GM21737 (cell line): ENCODE results near the gene DCAF17.
A peak's percentile ranks its signal among the peaks of the same experiment; 100 is the strongest.
"Not testable (repeated sequence)": the region's sequence is repeated elsewhere in the genome, so short reads cannot be mapped to it uniquely, and the experiment has no call there.

ENCODE experiments used
- ATAC-seq: cut with Tn5 transposase; IDR thresholded peaks from one replicate; pipeline ENCODE4 v1.9.1; 2021; ENCODE audit warnings: mild to moderate bottlenecking, moderate library complexity; ENCODE audit not compliant: unreplicated experiment

DCAF17 gene

DNA sequence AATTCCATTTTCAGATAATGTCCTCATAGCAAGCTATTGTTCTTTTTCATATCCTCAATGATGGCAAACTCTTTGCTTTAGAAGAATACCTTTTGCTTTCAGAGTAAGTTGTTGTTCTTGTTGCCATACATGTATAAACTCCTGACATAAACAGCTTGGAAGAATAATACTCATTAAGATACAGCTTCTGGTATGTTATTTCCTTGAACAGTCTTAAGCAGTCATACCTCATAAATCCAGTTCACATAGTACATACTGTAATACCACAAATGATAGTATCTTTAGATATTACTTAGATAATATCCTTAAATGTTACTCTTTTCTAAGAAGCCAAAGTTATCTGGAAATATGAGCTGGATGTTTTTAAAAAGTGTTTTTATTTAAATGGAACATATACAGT lies 23.4 kb upstream of the DCAF17 start:
- no peak for ATAC-seq

DNA sequence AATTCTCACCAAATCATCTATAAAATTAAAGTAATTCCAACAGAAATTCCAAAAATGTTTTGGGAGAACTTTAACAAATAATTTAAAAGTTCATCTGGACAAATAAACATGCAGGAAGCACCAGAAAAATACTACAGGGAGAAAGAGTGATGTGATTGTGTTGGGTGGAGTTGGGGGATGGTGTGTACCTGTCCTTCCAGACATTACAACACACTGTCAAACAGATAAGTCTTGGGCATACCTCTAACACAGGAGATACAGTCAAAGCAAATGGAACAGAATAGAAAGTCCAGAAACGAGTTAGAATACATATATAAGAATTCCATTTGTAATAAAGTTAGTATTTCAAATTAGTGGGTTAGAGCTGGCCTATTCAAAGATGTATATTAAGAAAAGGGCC lies 22.8 kb upstream of the DCAF17 start:
- no peak for ATAC-seq

DNA sequence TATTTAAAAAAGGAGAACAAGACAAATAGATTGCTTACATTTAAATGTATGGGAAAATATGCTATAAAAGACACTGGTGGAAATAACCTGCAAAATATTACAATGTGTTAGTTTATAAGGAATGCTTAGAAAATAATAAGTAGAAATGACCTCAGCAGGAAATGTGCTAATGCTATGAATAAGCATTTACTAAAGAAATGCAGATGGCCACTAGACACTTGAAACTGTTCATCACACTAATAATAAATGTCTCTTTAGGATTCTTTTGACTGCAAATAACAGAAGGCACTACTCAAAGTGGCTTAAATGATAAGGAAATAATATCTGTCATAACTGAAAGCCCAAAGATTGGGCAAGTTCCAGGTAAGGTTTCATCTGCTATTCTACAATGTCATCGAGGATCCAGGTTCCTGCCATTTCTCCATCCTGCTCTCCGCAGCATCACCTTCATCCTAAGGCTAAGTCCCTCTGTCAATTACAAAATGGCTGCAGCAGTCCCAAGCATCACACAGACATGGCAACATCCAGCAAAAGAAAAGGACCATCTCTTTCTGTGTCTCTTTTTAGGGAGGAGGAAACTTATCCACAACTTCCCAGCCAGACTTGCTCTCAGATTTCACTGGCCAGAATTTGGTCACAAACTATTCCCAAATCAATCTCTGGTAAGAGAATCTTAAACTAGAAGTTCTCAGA lies 22.1 kb upstream of the DCAF17 start:
- ATAC-seq = no peak

DNA sequence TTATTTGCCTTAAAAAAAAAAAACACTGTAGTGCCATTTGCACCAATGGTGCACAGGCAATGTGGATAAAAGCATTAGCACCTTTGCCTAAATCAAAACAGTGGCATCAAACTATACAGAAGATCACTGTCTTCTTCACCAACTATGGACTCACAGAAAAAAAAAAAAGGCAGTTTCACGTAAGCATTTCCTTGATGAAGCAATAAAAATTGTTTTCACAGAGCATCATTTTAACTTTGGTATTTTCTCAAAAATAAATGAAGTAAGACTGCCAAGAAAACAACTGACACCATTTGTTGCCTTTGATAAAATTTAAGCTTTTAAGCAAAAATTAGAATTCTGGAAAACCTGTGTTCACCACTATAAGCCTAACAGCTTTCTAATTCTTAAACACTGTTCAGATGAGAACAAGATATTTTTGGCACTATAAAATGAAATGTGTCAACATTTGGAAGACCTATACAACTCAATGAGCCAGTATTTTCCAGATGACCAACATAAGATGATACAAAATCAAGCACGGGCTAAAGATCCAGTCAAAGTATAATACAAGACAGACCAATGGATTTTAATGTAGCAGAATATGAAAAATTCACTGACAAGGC lies 21.4 kb upstream of the DCAF17 start:
- no peak for ATAC-seq

GRCh38 chr2:171414645-171415044 lies 19.4 kb upstream of the DCAF17 start:
- ATAC-seq = not testable (repeated sequence)

DNA sequence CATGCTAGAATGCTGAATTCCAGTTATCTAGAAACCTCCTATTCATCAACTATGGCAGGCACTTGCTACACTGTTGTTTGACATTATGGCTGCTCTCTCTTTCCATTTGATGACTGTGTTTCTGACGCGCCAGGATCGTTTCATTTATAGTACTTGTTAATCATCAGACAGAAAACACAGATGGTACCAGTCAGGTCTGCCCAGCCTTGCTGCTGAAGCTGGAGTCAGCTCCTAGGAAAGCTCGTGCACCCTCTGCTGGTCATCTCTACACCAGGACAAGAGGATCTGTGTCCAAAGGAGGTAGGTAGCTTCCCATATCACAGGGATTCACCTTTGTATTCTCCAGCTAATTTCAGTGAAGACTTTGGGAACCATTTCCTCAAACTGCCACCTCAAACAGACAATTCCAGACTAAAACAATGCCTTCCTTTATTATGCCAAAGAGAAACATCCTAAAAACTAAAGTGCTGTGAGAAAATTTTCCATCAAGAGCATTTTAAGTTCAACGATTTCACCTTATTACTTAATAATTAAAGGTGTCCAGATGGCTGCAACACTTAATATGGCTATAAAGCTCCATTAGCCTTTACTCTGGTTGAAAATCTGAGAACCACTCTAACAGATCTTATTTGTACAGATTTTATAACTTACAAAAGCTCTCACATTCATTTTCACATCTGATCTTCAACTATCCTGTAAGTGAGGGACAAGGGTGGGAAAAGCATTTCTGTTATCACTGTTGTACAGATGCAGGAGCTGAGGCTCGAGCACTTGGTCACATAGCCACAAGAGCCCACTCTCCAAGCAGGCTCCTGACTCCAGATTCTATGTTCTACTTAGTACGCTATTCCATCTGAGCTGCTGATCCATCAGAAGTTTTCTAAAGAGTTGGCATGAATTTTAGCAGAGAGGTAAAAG lies 17.8 kb upstream of the DCAF17 start:
- ATAC-seq = peak; percentile 86

DNA sequence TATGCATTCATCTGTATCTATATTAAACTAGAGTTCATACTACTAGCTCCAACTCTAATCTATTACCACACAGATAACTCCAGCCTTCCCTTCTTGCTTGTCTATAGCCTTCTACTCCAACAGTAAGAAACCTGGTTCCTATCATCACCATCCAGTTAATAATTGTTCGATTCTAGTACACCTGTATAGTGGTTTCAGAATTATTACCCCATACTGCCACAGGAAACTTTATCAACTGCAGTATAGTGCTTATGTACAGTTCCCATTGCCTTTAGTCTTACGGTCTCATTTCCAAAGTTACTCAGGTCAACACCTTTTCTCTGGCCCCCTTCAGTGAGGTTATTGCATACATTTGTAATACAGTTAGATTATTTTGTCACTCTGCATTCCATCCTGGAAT lies 14.7 kb upstream of the DCAF17 start:
- ATAC-seq = no peak

DNA sequence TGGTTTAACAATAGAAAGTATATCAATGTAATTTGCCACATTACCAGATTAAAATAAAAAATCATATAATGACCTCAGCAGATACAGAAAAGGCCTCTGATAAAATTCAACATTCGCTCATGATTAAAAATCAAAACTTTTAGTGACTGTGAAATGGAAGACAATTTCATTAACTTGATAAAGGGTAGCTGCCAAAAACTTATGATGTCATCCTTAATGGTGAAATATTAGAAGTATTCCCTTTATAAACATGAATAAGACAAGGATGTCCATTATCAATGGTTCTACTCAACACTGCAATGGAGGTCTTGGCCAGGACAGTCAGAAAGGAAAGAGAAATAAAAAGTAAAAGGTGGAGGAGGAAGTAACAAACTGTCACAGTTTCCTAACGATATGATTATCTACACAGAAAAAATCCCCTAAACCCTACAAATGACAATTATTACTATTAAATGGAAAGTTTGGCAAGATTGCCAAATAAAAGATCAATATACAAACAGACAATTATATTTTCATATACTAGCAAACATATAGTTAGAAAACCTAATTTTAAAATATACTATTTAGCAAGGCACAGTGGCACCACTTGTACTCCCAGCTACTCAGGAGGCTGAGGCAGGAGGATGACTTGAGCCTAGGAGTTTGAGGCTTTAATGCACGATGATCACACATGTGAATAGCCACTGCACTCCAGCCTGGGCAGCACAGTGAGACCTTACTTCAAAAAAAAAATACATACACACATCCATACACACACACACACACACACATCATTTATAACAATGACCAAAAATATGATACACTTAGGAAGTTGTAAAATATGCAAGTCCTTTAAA lies 13.1 kb upstream of the DCAF17 start:
- no peak for ATAC-seq

- ATAC-seq = not testable (repeated sequence)
Measured at GRCh38 chr2:171422710-171423495, 11.1 kb upstream of the DCAF17 start.

GRCh38 chr2:171430516-171431410 lies 3.3 kb upstream of the DCAF17 start:
- no peak for ATAC-seq

DNA sequence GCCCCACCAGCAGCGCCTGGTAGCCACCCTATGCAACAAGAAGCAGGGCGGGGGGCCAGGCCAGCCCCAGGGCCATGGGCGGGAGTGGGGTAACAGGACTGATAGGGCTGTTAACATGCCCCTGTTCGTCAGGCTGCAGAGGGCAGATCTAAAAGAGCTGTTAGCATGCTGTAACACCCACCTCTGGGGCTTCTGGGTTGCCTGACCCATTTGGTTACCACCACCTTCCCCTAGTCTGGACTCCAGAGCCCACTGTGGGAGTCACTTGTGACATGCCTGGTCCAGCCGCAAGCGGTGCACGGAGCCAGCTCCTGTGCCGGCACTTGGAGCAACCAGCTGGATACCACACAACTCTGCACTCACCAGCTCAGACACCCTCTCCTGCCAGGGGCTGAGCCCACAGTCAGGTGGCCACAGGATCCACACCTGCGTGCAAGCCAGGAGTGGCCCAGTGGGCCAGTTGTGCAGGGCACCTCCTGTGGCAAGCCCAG lies 2.3 kb upstream of the DCAF17 start:
- no peak for ATAC-seq

DNA sequence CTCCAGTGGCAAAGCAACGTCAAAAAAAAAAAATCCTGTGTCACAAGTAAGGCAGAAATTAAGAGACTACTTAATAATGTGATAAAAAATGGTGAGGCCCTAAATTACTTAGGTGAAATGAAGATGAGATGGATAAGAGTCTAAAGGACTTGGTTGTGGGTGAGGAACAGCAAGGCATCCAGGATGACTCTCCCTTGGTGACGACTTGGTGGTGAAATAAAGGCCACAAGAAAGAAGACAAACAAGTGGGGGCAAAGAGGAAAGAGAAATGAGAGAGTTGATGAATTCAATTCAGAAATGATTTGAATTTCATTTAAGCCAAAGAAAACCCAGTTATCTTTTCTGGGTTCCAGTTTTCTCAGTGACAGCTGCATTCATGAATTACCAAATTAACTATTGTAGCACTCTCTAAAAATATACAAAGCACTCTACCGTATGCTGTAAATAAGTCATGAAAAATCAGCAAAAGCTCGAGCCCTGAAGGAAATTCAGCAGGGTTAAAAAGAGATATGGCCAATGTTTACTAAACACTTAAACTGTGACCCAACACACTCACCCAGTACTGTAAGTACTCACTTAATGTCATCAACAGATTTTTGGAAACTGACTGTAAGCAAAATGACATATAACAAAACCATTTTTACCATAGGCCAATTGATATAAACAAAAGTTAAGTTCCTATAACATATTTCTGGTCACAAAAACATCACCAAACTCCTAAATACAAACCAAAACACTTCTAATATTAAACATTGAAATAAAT lies 1.6 kb upstream of the DCAF17 start:
- ATAC-seq = no peak

- no peak for ATAC-seq
Measured at GRCh38 chr2:171432969-171433762, 860 bp upstream of the DCAF17 start.

GRCh38 chr2:171433763-171434012 lies 338 bp upstream of the DCAF17 start, which contains the start of gene METTL8:
METTL8 (minus strand) TSS chr2:171433990; CDS start chr2:171392185, 41,805 bp downstream.
- ATAC-seq = no peak

DNA sequence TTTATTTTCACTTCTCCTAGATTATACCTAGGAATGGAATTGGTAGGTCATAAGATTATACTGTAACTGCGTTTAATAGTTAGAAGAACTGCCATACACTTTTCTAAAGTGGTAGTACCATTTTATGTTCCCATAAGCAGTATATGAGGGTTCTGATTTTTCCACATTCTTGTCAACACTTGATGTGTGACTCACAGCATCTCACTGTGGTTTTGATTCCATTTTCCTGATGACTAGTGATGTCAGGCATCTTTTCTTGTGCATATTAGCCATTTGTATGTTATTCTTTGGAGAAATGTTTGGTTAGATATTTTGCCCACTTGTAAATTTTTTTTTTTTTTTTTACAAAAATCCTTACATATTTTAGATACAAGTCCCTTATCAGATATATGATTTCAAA lies 2.3 kb downstream of the DCAF17 start:
- no peak for ATAC-seq

GRCh38 chr2:171441470-171441869 lies 7.4 kb downstream of the DCAF17 start:
- no peak for ATAC-seq

- no peak for ATAC-seq
Measured at GRCh38 chr2:171447675-171448074, 13.6 kb downstream of the DCAF17 start.

- ATAC-seq = no peak
Measured at GRCh38 chr2:171451074-171451473, 17.0 kb downstream of the DCAF17 start.
